HepG2 (cell line): ENCODE measurements around the gene ZFP28. TPM values are rescaled to one million over a fixed set of nuclear protein-coding genes. Genes with fewer than 3 reads are reported as not detected.

Experiments used
- ATAC-seq: fragments of 200-7000 bp; cut with Tn5 transposase; 3 replicates; pipeline ENCODE4 v1.9.1; 2020; ENCODE audit warnings: mild to moderate bottlenecking, moderate library complexity
- BruUV-seq: library from RNA; stranded (reverse); fragments of 400-500 nt; replicated peaks from 2 replicates; lab custom pipeline; 2021; lab: Mats Ljungman, UMichigan
- CTCF ChIA-PET: fragments of 300-600 bp; formaldehyde crosslinking; extraction: SDS; loops from one replicate; lab custom pipeline; 2021; ENCODE audit warnings: low total read pairs, inconsistent platforms, low intra/inter-chr PET ratio; lab: Yijun Ruan, JAX
- POLR2A ChIA-PET: fragments of 350-600 bp; sonication (Branson Sonifier 250); formaldehyde crosslinking; loops from one replicate; lab custom pipeline; 2020; ENCODE audit warnings: antibody characterized with exemption, inconsistent platforms; lab: Yijun Ruan, JAX
- DNase-seq: peaks from one replicate; pipeline ENCODE4 v3.0.0-alpha.2; 2015; ENCODE audit warnings: low spot score
- FAIRE-seq: peaks from 3 replicates; lab custom pipeline; 2011; peaks lifted over from hg19 to GRCh38; lab: Jason Lieb, UNC
- H2AFZ ChIP-seq: one replicate; pipeline ENCODE4 v1.6.1; 2011; ENCODE audit warnings: low read length, inconsistent platforms
- H3K27ac ChIP-seq: fragments of 300-600 bp; 3 replicates; pipeline ENCODE4 v1.8.0; 2011; ENCODE audit warnings: mixed run types, mild to moderate bottlenecking, mixed read lengths, low read length, inconsistent platforms; ENCODE audit not compliant: insufficient read depth; ENCODE audit errors: extremely low read length
- H3K27me3 ChIP-seq, 2 experiments: fragments of 200-600 bp in 1 of 2; 2 replicates in 1 of 2; 3 replicates in 1 of 2; pipeline versions ENCODE4 v1.6.0 to v1.8.0; 2011; ENCODE audit warnings: low read length in 2 of 2, mild to moderate bottlenecking in 2 of 2, moderate library complexity in 2 of 2, inconsistent platforms in 1 of 2; ENCODE audit not compliant: insufficient read depth in 2 of 2, control insufficient read depth in 1 of 2
- H3K36me3 ChIP-seq, 2 experiments: fragments of 200-600 bp in 1 of 2; replicated peaks in 1 of 2; 2 replicates in 1 of 2; 3 replicates in 1 of 2; pipeline versions ENCODE4 v1.5.1 to v1.8.0; 2011; ENCODE audit warnings: low read length in 2 of 2, inconsistent platforms in 1 of 2; ENCODE audit not compliant: insufficient read depth in 2 of 2, control insufficient read depth in 1 of 2
- H3K4me1 ChIP-seq: 2 replicates; pipeline ENCODE4 v1.5.1; 2012; ENCODE audit warnings: low read length, inconsistent platforms; ENCODE audit not compliant: insufficient read depth
- H3K4me2 ChIP-seq: 2 replicates; pipeline ENCODE4 v1.6.0; 2011; ENCODE audit warnings: low read depth, low read length, inconsistent platforms
- H3K4me3 ChIP-seq, 3 experiments: fragments of 200-600 bp in 1 of 3; sonication (generic), shearing (Covaris generic) in 1 of 3; replicated peaks in 1 of 3; 2 replicates each; pipeline ENCODE4 v1.5.1; 2011 to 2016; ENCODE audit warnings: low read length in 3 of 3, inconsistent platforms in 2 of 3, low read depth in 2 of 3, mild to moderate bottlenecking in 2 of 3, control low read depth in 1 of 3, mixed read lengths in 1 of 3; ENCODE audit not compliant: insufficient read depth in 1 of 3
- H3K79me2 ChIP-seq: one replicate; pipeline ENCODE4 v1.6.1; 2011; ENCODE audit warnings: low read length, inconsistent platforms; ENCODE audit not compliant: insufficient read depth
- H3K9ac ChIP-seq: 2 replicates; pipeline ENCODE4 v1.6.0; 2011; ENCODE audit warnings: mild to moderate bottlenecking, low read depth, low read length, inconsistent platforms; ENCODE audit not compliant: insufficient read depth
- H3K9me3 ChIP-seq: 2 replicates; pipeline ENCODE4 v1.5.1; 2012; ENCODE audit warnings: mild to moderate bottlenecking, low read length
- H4K20me1 ChIP-seq: 2 replicates; pipeline ENCODE4 v1.6.0; 2011; ENCODE audit warnings: inconsistent platforms, mild to moderate bottlenecking, low read length, moderate library complexity; ENCODE audit not compliant: insufficient read depth
- ATF7-NPFF ChIP-seq: sonication (generic); formaldehyde crosslinking; IDR thresholded peaks from 2 replicates; pipeline ENCODE4 v1.8.1; 2023; ENCODE audit warnings: mild to moderate bottlenecking, low read depth, missing genetic modification reagents, moderate library complexity
- MEF2D ChIP-seq: sonication (generic); formaldehyde crosslinking; IDR thresholded peaks from 2 replicates; pipeline ENCODE4 v1.5.1; 2020; ENCODE audit warnings: mild to moderate bottlenecking, missing genetic modification reagents
- PAF1 ChIP-seq: IDR thresholded peaks from 2 replicates; pipeline ENCODE4 v1.6.1; 2016; ENCODE audit warnings: missing genetic modification reagents, missing compliant biosample characterization
- PHF20 ChIP-seq: sonication (generic); formaldehyde crosslinking; IDR thresholded peaks from 2 replicates; pipeline ENCODE4 v1.5.0; 2020; ENCODE audit warnings: mild to moderate bottlenecking, missing genetic modification reagents
- RFXAP ChIP-seq: sonication (generic); formaldehyde crosslinking; IDR thresholded peaks from 2 replicates; pipeline ENCODE4 v1.4.0; 2020; ENCODE audit warnings: missing genetic modification reagents, borderline replicate concordance
- SAP130 ChIP-seq: IDR thresholded peaks from 2 replicates; pipeline ENCODE4 v1.6.1; 2016; ENCODE audit warnings: low read depth
- ZNF20 ChIP-seq: sonication (generic); formaldehyde crosslinking; IDR thresholded peaks from 2 replicates; pipeline ENCODE4 v1.4.0; 2020; ENCODE audit warnings: mild to moderate bottlenecking, moderate library complexity, missing genetic modification reagents
- ZNF569 ChIP-seq: sonication (generic); formaldehyde crosslinking; IDR thresholded peaks from 2 replicates; pipeline ENCODE4 v1.5.0; 2020; ENCODE audit warnings: mild to moderate bottlenecking, missing genetic modification reagents, moderate library complexity, borderline replicate concordance
- WGBS: methylation state at CpG from one replicate; pipeline ENCODE4 v1.1.6; 2017; ENCODE audit warnings: low lambda C conversion rate; 5-methylcytosine and 5-hydroxymethylcytosine counted together
- in situ Hi-C: cut with HindIII; loops from 2 replicates; pipeline ENCODE4 v1.10.0; 2017; ENCODE audit warnings: low pct_unique_long_range_greater_than_20kb; ENCODE audit not compliant: extremely low pct_ligation_motif_present
- intact Hi-C: fragments of 100-400 bp; cut with micrococcal nuclease; formaldehyde crosslinking; loops from one replicate; pipeline ENCODE4 v1.10.0; 2022; ENCODE audit not compliant: unreplicated experiment
- polyA plus RNA-seq, 8 experiments: library from polyadenylated mRNA; depleted of rRNA in 3 of 8; stranded (reverse) in 7 of 8; unstranded in 1 of 8; fragments of >200 nt; fragmentation: Illumina TruSeq in 4 of 8; extraction: Trizol in 4 of 8; gene quantifications; 2 replicates each; pipeline versions ENCODE4 v1.2.1 to v1.2.3, GENCODE V29; 2011 to 2016; ENCODE audit warnings: low read depth in 4 of 8, missing spikeins in 1 of 8, mixed read lengths in 1 of 8; ENCODE audit not compliant: insufficient read depth in 1 of 8
- total RNA-seq, 5 experiments: library from RNA; depleted of rRNA; stranded (reverse); fragments of >200 nt; fragmentation: Illumina TruSeq; extraction: Trizol; gene quantifications; 2 replicates each; pipeline ENCODE4 v1.2.3, GENCODE V29; 2016; ENCODE audit warnings: low read depth in 1 of 5
- TF ChIP-seq, protein P1 (sequence below): sonication (generic); formaldehyde crosslinking; IDR thresholded peaks from 2 replicates; pipeline ENCODE4 v1.4.0; 2020; ENCODE audit warnings: low read depth, mild to moderate bottlenecking, missing genetic modification reagents
- TF ChIP-seq, protein P2 (sequence below): sonication (generic); formaldehyde crosslinking; IDR thresholded peaks from 2 replicates; pipeline ENCODE4 v1.9.0; 2021; ENCODE audit warnings: missing genetic modification reagents, borderline replicate concordance

The ZFP28 gene
- total and polyA plus RNA-seq, 2 of the 13 experiments (the other 11 are each of a cell fraction or from before 2014, with no cell fraction given), result not detected

DNA sequence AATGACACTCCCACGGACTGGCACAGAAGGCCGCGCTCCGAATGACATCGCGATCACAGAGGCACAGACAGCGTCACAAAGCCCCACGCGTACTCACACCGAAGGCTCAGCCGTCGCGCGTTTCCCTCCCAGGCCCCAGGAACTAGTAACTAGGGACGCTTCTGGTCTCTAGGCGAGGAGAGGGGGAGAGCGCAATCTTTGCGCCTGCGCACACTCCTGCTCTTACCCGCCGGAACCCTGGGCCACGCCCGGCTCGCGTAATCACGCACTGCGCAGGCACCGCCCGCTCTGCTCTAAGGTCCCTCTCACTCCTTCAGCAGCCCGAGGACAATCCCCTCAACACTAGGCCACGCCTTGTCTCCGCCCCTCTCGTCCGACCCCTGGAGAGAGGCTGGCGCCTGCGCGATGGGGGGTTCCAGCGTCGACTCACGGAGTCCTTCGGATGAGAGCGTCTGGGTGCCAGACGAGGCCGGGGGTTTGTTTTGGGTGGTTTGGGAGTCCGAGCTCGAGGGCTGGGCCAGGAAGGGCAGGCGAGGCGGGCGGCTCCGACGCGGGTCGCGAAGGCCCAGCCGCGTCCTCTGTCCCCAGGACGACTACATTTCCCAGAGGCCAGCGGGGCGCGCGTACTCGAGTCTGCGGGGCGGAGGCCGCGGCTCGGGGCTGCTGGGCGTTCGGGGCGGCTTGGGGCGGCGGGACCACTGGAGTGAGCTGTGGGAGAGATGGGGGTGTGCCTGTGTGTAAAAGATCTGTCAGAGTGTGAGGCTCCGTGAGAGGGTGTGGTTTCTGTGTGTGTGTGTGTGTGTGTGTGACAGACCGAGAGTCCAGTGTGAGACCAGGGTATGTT is 31.1 kb upstream of the ZFP28 start, which contains the start of gene ZNF471:
Gene ZNF471, plus strand, starts transcription at position 410 of the 844 bp plus-strand sequence. CDS start 3,717 bp downstream, outside the sequence.
- ATAC-seq, result no peak
- BruUV-seq, result no TSS peak

DNA sequence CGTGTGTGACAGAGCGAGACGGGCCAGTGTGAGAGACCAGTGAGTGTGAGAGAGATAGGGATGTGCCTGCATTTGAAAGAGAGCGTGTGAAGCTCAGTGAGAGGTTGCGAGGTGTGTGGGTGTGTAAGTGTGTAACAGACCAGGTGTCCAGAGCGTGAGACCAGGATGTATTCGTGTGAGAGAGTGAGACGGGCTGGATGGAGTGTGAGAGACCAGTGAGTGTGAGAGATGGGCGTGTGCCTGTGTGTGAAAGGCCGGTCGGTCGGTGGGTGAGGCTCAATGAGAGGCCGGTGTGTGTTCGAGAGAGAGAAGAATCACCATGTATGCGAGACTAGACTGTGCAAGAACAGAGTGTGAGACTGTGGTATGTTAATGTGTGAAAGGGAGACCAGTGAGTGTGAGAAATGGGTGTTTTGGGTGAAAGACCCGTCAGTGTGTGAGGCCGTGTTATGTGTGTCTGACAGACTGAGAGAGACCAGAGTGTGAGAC is 30.4 kb upstream of the ZFP28 start:
- Histone ChIP-seq H3K79me2 (no peaks in the 10 kb centered on the region), H2AFZ (no peak overlapping the region), H3K4me3 (no peak overlapping the region), H3K27ac (no peak overlapping the region), H4K20me1 (no peaks in the 10 kb centered on the region), H3K9ac (no peak overlapping the region), H3K4me2 (no peak overlapping the region), H3K4me1 (no peaks in the 10 kb centered on the region), H3K9me3 (peaks cover 92% of the 10 kb centered on the region), H3K27me3 (no peaks in the 10 kb centered on the region), H3K36me3 (no peaks in the 10 kb centered on the region)
- no peak for DNase-seq
- FAIRE-seq, result no peak
- ATAC-seq, result no peak
- BruUV-seq, result no TSS peak
- intact Hi-C loops, result no loop called here
- 43% methylated on average over 17 of the region's 17 CpGs for WGBS
- in situ Hi-C loops, result no loop called here
- ChIA-PET POLR2A (no interaction called here), CTCF (no interaction called here)
- TF ChIP-seq, protein P1, sequence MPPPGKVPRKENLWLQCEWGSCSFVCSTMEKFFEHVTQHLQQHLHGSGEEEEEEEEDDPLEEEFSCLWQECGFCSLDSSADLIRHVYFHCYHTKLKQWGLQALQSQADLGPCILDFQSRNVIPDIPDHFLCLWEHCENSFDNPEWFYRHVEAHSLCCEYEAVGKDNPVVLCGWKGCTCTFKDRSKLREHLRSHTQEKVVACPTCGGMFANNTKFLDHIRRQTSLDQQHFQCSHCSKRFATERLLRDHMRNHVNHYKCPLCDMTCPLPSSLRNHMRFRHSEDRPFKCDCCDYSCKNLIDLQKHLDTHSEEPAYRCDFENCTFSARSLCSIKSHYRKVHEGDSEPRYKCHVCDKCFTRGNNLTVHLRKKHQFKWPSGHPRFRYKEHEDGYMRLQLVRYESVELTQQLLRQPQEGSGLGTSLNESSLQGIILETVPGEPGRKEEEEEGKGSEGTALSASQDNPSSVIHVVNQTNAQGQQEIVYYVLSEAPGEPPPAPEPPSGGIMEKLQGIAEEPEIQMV (CRISPR knock-in tag), result no peak
- no peak for TF ChIP-seq ZNF569 (CRISPR knock-in tag)
- no peak for TF ChIP-seq RFXAP (CRISPR knock-in tag)
- TF ChIP-seq SAP130 (CRISPR knock-in tag), result no peak

More for the DNA sequence above, 31.1 kb upstream of the ZFP28 start, which contains the start of gene ZNF471:
- DNase-seq, result no peak
- WGBS, result 67% methylated on average over 66 of the region's 74 CpGs
- no peaks in the 10 kb centered on the region for H3K36me3 ChIP-seq
- TF ChIP-seq ATF7-NPFF (CRISPR knock-in tag) (no peak), MEF2D (no peak), PHF20 (CRISPR knock-in tag) (no peak), ZNF20 (no peak), PAF1 (no peak)
- TF ChIP-seq, protein P2, sequence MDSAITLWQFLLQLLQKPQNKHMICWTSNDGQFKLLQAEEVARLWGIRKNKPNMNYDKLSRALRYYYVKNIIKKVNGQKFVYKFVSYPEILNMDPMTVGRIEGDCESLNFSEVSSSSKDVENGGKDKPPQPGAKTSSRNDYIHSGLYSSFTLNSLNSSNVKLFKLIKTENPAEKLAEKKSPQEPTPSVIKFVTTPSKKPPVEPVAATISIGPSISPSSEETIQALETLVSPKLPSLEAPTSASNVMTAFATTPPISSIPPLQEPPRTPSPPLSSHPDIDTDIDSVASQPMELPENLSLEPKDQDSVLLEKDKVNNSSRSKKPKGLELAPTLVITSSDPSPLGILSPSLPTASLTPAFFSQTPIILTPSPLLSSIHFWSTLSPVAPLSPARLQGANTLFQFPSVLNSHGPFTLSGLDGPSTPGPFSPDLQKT, result no peak
- TF ChIP-seq, all 625 proteins: peak for 0
- no peaks in the 10 kb centered on the region for H3K79me2 ChIP-seq
- H3K9ac ChIP-seq, result no peak within 1 kb of the TSS
- no peak within 1 kb of the TSS for H2AFZ ChIP-seq
- H3K4me3 ChIP-seq, result no peak within 1 kb of the TSS
- in situ Hi-C loops, result no loop called here
- ChIA-PET CTCF (no interaction called here), POLR2A (no interaction called here)
- no peaks in the 10 kb centered on the region for H4K20me1 ChIP-seq
- no peaks in the 10 kb centered on the region for H3K27me3 ChIP-seq
- no peaks in the 10 kb centered on the region for H3K4me1 ChIP-seq
- peaks cover 92% of the 10 kb centered on the region for H3K9me3 ChIP-seq
- no peak for FAIRE-seq
- no peak within 1 kb of the TSS for H3K27ac ChIP-seq
- intact Hi-C loops, result no loop called here
- H3K4me2 ChIP-seq, result no peak within 1 kb of the TSS
